Astrocyte of the cerebellum (primary cell): ENCODE data around the gene DMXL1.

Experiments used
- DNase-seq: peaks from one replicate; pipeline ENCODE4 v3.0.0-alpha.2; 2011; ENCODE audit warnings: low read depth
- H3K4me3 ChIP-seq: 2 replicates; pipeline ENCODE4 v1.5.1; 2011; ENCODE audit warnings: mild to moderate bottlenecking, low read depth, low read length, moderate library complexity
- CTCF ChIP-seq: IDR thresholded peaks from 2 replicates; pipeline ENCODE4 v1.5.1; 2012; ENCODE audit warnings: low read length, low read depth, moderate library complexity, mild to moderate bottlenecking; ENCODE audit errors: missing control alignments
- in situ Hi-C: cut with HindIII; loops from 2 replicates; pipeline ENCODE4 v1.10.0; 2017; ENCODE audit warnings: low sequenced_read_pairs

The DMXL1 gene

GRCh38 chr5:119285070-119285916, 214.4 kb downstream of the DMXL1 start:
- TF ChIP-seq CTCF, result no peak
- no peak overlapping the region for H3K4me3 ChIP-seq
- no peak for DNase-seq
- in situ Hi-C loops, result no loop called here

- TF ChIP-seq CTCF, result no peak
- H3K4me3 ChIP-seq, result no peak overlapping the region
- in situ Hi-C loops, result no loop called here
- DNase-seq, result no peak
Observed at GRCh38 chr5:119286511-119287488, 215.9 kb downstream of the DMXL1 start.

GRCh38 chr5:119287547-119288111, 216.7 kb downstream of the DMXL1 start:
- no peak for TF ChIP-seq CTCF
- in situ Hi-C loops, result no loop called here
- DNase-seq, result no peak
- no peak overlapping the region for H3K4me3 ChIP-seq

GRCh38 chr5:119288379-119289033, 217.6 kb downstream of the DMXL1 start:
- in situ Hi-C loops, result no loop called here
- H3K4me3 ChIP-seq, result no peak overlapping the region
- DNase-seq, result peak; percentile 37
- TF ChIP-seq CTCF, result no peak

GRCh38 chr5:119289438-119290044, 218.7 kb downstream of the DMXL1 start:
- no peak overlapping the region for H3K4me3 ChIP-seq
- no peak for DNase-seq
- TF ChIP-seq CTCF, result no peak
- in situ Hi-C loops, result no loop called here
